Kidney (tissue), 22 donors: Measurements from ENCODE around the gene TBC1D8. TPM values are rescaled to one million over a fixed set of nuclear protein-coding genes. Genes with fewer than 3 reads are reported as not detected.

ENCODE experiments used
- DNase-seq, 5 donors: peaks; one replicate each; pipeline ENCODE4 v3.0.0-alpha.2; 2013 to 2020
- FAIRE-seq: peaks from 2 replicates; lab custom pipeline; 2012; peaks lifted over from hg19 to GRCh38; lab: Jason Lieb, UNC
- H3K27ac ChIP-seq, 2 donors: one replicate each; pipeline ENCODE4 v1.7.0; 2013; ENCODE audit warnings: low read depth in 2 of 2, low read length in 2 of 2, inconsistent platforms in 1 of 2
- H3K27me3 ChIP-seq: one replicate; pipeline ENCODE4 v1.7.1; 2013; ENCODE audit warnings: low read length, inconsistent platforms; ENCODE audit not compliant: control insufficient read depth, insufficient read depth
- H3K36me3 ChIP-seq, 3 donors: one replicate each; pipeline versions ENCODE4 v1.7.0 to v1.7.1; 2013; ENCODE audit warnings: low read length in 3 of 3, control low read depth in 1 of 3, inconsistent platforms in 1 of 3; ENCODE audit not compliant: insufficient read depth in 3 of 3, control insufficient read depth in 2 of 3
- H3K4me1 ChIP-seq, 3 donors: one replicate each; pipeline versions ENCODE4 v1.7.0 to v1.7.1; 2013; ENCODE audit warnings: low read length in 3 of 3, inconsistent platforms in 1 of 3, low read depth in 1 of 3; ENCODE audit not compliant: control insufficient read depth in 2 of 3, insufficient read depth in 2 of 3
- H3K4me3 ChIP-seq, 3 donors: one replicate each; pipeline versions ENCODE4 v1.7.0 to v1.8.1; 2013; ENCODE audit warnings: low read length in 3 of 3, control low read depth in 1 of 3, inconsistent platforms in 1 of 3
- H3K9ac ChIP-seq, 3 donors: one replicate each; pipeline versions ENCODE4 v1.7.0 to v1.7.1; 2013; ENCODE audit warnings: low read length in 3 of 3, control low read depth in 1 of 3, inconsistent platforms in 1 of 3
- H3K9me3 ChIP-seq, 3 donors: one replicate each; pipeline versions ENCODE4 v1.7.0 to v1.7.1; 2013; ENCODE audit warnings: low read length in 3 of 3, control low read depth in 1 of 3, inconsistent platforms in 1 of 3; ENCODE audit not compliant: control insufficient read depth in 2 of 3, insufficient read depth in 1 of 3
- intact Hi-C: fragments of 100-400 bp; cut with DNase I; formaldehyde crosslinking; loops from one replicate; pipeline ENCODE4 v1.11.1; 2022
- long read RNA-seq, 10 donors: library from polyadenylated mRNA in 1 of 10; unstranded in 1 of 10; transcript quantifications; one replicate each; pipeline ENCODE4 v2.0.0 and lab custom pipeline, GENCODE V29; 2021 to 2026
- polyA plus RNA-seq: library from polyadenylated mRNA; stranded (reverse); fragments of 350-450 nt; fragmentation: Illumina TruSeq; extraction: RNeasy Lipid Tissue Mini Kit (QIAGEN cat#74804); gene quantifications from one replicate; pipeline ENCODE4 v1.2.3, GENCODE V29; 2014; ENCODE audit warnings: low read depth, low replicate concordance; ENCODE audit not compliant: insufficient read depth
- total RNA-seq: library from RNA; stranded (reverse); fragmentation: NEBNext Ultra II Directional; extraction: Animal tissue kit (Norgen Biotek cat#: 25700); gene quantifications from one replicate; pipeline ENCODE4 v1.2.1, GENCODE V29; 2021
- TF ChIP-seq, protein P1 (sequence below): IDR thresholded peaks from 3 replicates; pipeline ENCODE4 v1.5.1; 2012; ENCODE audit warnings: mild to moderate bottlenecking, moderate library complexity, borderline replicate concordance; ENCODE audit not compliant: insufficient read depth; ENCODE audit errors: extremely low read depth
- donor health status: control.
- donor health status: control.
- donor health status: control.
- donor health status: control.
- donor health status: control.
- donor health status: DM: yes; HTN: yes; CAD: no.
- donor health status: Normal renal cell carcinoma (clear cell type).

The TBC1D8 gene
- total RNA-seq (47.9 TPM), polyA plus RNA-seq (7.4 TPM)
- long read RNA-seq, donor 1, partial matches to known transcripts, result 5 of 5 reads
- long read RNA-seq, donor 1, other reads (novel, unspliced or antisense), result 0 of 5 reads
- long read RNA-seq, donor 2, result 0 reads
- long read RNA-seq, donor 3, result 0 reads
- long read RNA-seq, donor 4, partial matches to known transcripts, result 2,934 of 4,581 reads
- long read RNA-seq, donor 4, other reads (novel, unspliced or antisense), result 1,647 of 4,581 reads
- long read RNA-seq, donor 5, result 0 reads
- long read RNA-seq, donor 6, partial matches to known transcripts, result 0 of 5 reads
- long read RNA-seq, donor 6, other reads (novel, unspliced or antisense), result 5 of 5 reads
- long read RNA-seq, donor 7, transcript TBC1D8-201 (20 exons, 3,627 nt), result major isoform, 13 of 42 reads
- long read RNA-seq, donor 7, partial matches to known transcripts, result 14 of 42 reads
- long read RNA-seq, donor 7, other reads (novel, unspliced or antisense), result 14 of 42 reads
- long read RNA-seq, donor 8, partial matches to known transcripts, result 74 of 74 reads
- long read RNA-seq, donor 8, other reads (novel, unspliced or antisense), result 0 of 74 reads
- long read RNA-seq, donor 9, result 0 reads
- long read RNA-seq, donor 10, result 0 reads

DNA sequence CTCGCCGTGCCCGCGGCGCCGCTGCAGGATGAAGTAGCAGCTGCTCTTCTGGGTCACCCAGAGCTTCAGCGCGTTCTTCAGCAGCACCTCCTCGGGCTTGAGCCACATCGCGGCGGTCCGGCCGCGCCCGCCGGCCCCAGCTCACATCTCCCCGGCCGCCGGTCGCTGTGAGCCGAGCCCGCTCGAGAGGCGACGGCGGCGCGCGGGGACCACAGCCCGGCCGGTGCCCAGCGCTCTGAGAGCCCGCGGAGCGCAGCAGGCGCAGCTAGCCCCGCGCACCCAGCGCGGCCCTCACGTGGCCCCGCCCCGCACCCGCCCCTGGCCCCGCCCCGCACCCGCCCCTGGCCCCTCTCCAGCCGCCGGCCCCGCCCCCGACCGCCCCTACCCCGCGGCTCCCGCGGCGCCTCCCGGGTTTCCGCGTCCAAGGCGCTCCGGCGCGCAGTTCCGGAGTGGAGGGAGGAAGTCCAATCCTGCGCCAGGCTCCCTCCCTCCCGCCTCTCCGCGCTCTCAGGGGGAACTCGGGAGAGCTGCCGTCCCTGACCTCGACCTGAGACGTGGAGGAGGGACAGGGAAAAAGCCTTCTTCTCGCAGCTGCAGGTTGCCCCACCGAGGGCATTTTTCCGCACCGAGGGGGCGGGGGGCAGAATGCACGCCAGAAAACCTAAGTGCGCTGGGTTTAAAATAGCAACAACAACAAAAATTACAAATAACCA is at the start of gene TBC1D8:
Gene TBC1D8 (minus strand): TSS at position 237 of the 713 bp plus-strand sequence. CDS start 129 bp downstream, at position 108.
- Histone ChIP-seq H3K9me3 (no peaks in the 10 kb centered on the region), H3K4me1 (peaks cover 3 to 16% (median 8%) of the 10 kb centered on the region in 3 donors)
- FAIRE-seq, result no peak

DNA sequence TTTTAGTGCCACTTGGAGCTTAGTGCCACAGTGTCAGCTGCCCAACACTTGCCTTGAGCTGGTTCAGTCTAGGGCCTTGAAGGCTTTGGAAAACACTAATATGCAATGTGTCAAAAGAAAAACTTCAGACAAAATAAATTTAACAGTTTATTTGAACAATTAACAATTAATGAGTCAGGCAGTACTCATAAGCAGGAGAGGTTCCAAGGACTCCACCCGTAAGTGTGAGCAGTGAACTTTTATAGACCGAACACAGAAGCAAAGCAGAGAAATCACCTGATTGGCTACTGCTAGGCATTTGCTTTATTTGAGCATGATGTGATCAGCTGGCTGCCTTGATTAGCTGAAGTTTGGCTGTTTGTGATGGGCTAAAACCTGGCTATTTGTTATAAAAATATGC is 49.5 kb upstream of the TBC1D8 start:
- intact Hi-C loops, result no loop called here
- H3K9ac ChIP-seq, result no peak overlapping the region
- no peak overlapping the region for H3K4me3 ChIP-seq
- DNase-seq, result no peak
- no peaks in the 10 kb centered on the region for H3K36me3 ChIP-seq
- no peak for FAIRE-seq
- no peak overlapping the region for H3K27ac ChIP-seq
- no peaks in the 10 kb centered on the region for H3K27me3 ChIP-seq
- H3K9me3 ChIP-seq, result no peaks in the 10 kb centered on the region
- no peaks in the 10 kb centered on the region for H3K4me1 ChIP-seq
- TF ChIP-seq, protein P1, sequence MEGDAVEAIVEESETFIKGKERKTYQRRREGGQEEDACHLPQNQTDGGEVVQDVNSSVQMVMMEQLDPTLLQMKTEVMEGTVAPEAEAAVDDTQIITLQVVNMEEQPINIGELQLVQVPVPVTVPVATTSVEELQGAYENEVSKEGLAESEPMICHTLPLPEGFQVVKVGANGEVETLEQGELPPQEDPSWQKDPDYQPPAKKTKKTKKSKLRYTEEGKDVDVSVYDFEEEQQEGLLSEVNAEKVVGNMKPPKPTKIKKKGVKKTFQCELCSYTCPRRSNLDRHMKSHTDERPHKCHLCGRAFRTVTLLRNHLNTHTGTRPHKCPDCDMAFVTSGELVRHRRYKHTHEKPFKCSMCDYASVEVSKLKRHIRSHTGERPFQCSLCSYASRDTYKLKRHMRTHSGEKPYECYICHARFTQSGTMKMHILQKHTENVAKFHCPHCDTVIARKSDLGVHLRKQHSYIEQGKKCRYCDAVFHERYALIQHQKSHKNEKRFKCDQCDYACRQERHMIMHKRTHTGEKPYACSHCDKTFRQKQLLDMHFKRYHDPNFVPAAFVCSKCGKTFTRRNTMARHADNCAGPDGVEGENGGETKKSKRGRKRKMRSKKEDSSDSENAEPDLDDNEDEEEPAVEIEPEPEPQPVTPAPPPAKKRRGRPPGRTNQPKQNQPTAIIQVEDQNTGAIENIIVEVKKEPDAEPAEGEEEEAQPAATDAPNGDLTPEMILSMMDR, result no peak

More for the DNA sequence above, at the start of gene TBC1D8:
- H3K9ac ChIP-seq, result peak within 1 kb of the TSS; percentile 28 to 73 (median 54)
- peak within 1 kb of the TSS; percentile 58 to 66 (median 66) for H3K4me3 ChIP-seq
- no peaks in the 10 kb centered on the region for H3K36me3 ChIP-seq
- H3K27me3 ChIP-seq, result no peaks in the 10 kb centered on the region
- TF ChIP-seq, protein P1, result no peak
- intact Hi-C loops, result no loop called here
- H3K27ac ChIP-seq, result peak within 1 kb of the TSS; percentile 71 to 90
- peak; percentile 94 to 97 (median 95) for DNase-seq

DNA sequence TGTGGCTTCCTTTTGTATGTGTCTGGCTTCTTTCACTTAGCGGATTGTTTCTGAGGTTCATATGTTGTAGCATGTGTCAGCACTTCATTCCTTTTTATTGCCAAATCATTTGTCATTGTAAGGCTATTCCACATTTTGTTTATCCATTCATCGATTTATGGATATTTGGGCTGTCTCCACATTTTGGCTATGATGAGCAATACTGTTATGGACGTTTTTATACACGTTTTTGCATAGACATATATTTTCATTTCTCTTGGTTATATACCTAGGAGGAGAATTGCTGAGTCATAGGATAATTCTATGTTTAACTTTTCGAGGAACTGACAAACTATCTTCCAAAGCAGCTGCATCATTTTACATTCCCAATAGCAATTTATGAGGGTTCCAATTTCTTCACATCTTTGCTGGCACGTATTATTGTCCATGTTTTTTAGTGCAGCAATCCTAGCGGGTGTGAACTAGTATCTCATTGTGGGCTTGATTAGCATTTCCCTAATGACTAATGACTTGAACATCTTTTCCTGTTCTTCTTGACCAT is 48.1 kb upstream of the TBC1D8 start:
- intact Hi-C loops, result no loop called here
- Histone ChIP-seq H3K4me1 (no peaks in the 10 kb centered on the region), H3K27ac (no peak overlapping the region), H3K36me3 (no peaks in the 10 kb centered on the region), H3K27me3 (no peaks in the 10 kb centered on the region), H3K9ac (no peak overlapping the region), H3K4me3 (no peak overlapping the region), H3K9me3 (no peaks in the 10 kb centered on the region)
- no peak for DNase-seq
- TF ChIP-seq, protein P1, result no peak
- no peak for FAIRE-seq
